Amniotic epithelial cell (primary cell): ENCODE results near the gene NKX1-1.
"Not testable (repeated sequence)": the region's sequence is repeated elsewhere in the genome, so short reads cannot be mapped to it uniquely, and the experiment has no call there.

Experiments
- DNase-seq: peaks from one replicate; pipeline ENCODE4 v3.0.0-alpha.2; 2010; ENCODE audit warnings: low read depth

NKX1-1 gene

DNA sequence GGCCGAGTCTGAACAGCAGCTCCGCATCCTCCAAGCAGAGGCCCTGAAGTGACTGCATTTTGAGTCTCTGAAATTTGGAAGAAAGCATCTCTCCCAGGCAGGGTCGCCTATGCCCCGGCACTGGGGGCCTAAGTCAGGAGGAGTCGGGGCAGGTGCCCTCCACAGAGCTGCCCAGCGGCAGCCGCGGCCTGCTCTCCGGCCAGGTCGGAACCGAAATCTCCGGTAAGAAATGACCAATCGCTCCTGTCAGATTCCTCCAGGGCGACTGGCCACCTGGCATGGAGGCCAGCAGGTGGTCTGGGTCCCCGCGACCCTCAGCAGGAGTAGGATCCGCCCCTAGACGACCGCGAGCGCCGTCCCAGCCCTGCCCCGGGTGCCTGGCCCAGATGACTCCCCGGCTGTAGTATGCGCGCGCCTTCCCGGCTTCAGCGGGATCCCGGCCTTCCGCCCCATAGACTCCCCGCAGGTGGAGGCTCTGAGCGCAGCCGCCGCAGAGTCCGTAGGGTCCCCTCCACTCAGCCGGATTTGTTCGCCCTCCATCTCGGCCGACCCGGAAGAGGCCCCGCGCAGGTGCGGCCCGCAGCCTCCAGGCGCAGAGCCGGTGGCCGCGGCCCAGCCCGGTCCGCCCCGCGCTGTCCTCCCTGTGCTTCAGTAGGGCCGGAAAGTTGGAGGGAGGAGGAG is 1.5 kb downstream of the NKX1-1 start:
- no peak for DNase-seq

DNA sequence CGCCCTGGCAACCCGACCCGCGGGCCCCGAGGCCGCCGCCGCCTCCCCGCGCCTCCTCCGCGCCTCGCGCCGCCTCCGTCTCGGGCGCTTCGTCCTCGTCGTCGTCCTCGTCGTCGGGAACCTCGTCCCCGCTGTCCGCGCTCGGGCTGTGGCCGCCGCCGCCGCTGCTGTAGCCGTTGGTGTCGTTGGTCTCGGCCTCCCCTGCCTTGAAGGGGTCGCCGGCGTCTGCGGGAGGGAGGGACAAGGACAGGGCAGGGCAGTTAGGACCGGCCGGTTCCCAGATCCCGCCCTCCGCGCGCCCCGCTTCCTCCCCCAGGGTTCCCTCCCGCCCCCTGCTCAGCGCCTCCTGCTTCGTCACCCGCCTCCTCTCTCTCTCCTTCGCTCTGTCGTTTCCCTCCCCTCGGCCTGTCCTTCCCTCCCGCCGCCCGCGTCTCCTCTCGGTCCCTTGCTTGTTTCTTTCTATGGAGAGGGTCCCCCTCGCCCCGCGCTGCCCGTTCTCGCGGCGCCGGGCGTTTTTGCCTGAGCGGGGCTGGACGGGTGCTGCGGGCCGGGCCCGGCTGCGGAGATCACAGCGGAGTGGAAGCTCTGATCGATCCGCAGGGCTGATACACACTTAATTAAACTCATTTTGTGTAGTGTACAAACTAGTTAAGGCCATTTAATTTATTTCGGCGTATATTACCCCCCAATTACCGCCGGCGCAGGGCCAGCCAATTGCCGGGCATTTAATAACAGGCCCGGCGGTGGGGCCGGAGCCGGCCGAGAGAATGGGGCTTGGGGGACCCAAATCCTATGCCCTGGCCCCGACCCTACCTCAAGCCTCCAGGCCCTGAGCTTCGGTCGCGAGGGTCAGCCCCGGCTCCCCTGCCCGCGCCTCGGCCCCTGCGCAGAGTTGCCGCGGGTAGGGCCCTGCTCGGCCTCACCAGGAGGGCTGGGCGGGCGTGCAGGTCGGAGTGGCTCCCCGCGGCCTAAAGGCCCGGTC is 2.4 kb downstream of the NKX1-1 start:
- DNase-seq, result no peak

DNA sequence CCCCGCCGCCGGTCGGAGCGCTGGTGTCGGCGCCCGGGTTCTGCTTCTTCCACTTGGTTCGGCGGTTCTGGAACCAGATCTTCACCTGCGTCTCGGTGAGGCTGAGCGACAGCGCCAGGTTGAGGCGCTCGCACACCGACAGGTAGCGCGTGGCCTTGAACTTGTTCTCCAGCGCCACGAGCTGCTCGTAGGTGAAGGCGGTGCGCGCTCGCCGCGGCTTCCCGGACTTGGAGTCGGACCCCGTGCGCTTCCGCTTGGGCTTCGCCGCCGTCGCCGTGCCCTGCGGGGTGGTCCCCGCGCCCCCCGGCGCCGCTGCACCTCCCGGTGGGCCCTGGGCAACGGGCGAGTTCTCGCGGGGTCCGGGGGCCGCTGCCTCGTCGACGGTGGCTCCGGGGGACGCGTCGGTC is 3.1 kb downstream of the NKX1-1 start:
- DNase-seq, result no peak

DNA sequence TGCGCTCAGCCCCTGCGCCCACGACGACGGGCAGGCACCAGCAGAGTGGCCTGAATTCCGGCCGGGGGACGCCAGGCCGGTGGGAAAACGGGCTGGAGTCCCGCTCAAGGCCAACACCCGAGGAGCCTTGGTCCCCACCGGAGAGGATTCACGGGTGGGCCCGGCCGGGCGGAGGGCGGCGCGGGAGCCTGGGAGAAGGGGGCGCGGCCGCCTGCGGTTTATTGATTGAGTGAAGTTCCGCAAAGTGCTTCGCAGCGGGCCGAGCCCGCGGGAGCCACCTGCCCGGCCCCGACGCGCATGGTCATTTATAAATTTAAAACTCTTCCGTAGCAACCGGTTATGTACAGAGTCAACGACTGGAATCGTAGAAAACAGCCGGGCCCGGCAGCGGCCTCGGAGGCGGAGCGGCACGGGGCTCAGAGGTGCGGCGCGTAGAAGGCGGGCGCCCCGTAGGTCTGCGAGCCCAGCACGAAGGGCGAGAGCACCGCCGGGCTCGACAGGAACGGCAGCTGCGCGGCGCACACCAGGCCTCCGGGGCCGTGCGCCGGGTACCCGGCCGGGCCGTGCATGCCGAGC is 3.6 kb downstream of the NKX1-1 start:
- DNase-seq, result no peak

DNA sequence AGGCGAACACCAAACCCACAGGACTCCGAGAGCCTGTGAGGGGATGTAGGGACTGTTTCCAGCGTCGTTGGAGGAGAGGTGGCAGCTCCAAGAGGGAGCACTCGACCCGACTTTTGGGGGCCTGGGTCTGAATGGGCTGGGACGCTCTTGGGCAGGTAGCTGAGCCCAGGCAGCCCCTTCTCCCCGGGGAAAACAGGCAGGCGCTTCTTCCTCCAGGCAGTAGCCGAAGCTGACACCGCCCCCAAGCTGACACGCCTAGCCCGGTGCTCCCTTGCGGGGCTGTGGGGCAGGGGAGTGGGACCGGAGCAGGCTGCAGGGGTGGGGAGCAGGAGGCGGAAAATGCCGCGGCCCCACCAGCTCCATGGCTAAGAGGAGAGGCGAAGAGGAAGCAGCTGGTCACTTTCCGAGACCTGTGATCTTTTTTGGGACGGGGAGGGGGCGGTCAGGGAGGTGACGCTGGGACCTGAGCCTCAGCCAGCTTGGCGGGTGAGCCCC is 4.2 kb downstream of the NKX1-1 start:
- DNase-seq, result no peak

DNA sequence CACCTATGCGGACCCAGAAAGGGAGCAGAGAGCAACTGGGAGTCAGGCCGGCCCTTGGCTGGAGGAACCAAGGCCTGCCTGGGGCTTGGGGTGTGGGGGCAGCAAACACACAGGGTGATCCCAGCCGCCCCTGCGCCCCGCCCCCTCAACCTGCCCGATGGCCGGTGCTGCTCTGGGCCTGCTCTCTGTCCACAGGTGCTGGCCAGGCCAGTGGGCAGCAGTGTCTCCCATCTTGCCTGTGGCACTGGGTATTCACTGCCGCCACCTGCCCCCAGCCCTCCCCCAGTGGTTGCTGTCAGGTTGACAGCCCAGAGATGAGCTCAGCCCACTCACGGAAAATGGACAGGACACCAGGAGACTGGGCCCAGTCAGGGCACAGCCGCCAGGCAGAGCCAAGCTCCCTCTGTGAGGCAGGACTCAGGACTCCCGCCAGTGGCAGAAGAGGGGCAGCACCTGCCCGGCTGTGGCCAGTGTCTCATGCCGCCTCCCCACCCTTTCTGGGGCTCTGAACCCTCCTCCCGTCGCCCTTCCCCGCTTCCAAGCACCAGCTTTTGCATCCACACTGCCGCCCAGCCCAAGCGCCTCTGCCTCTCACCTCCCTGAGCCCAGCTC is 4.7 kb downstream of the NKX1-1 start:
- DNase-seq, result no peak

DNA sequence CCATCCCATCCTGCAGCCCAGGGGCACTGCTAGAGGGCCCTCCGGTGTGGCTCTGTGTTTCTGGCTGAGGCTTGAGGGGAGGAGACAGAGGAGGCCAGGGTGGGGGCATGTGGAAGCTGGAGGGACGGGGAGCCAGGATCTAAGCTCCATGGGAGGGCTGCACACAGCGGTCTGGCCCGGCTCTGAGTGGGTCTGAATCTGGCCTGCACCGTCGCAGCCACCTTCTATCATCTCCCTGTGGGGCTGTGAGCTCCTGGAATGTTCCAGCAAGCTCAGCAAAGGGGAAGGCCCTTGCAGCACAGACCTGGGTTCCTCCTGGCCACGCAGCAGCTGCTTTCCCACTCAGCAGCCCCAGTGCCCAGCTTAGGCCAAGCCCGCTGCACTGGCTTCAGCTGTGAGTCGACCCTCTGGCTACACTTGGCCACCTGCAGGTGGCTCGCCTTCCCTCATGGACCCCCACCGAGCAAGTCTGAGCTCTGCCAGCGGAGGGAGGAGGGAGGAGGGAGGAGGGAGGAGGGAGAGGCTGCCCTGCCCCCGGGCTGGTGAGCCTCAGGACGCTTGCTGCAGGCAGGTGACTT is 5.3 kb downstream of the NKX1-1 start:
- DNase-seq, result no peak

DNA sequence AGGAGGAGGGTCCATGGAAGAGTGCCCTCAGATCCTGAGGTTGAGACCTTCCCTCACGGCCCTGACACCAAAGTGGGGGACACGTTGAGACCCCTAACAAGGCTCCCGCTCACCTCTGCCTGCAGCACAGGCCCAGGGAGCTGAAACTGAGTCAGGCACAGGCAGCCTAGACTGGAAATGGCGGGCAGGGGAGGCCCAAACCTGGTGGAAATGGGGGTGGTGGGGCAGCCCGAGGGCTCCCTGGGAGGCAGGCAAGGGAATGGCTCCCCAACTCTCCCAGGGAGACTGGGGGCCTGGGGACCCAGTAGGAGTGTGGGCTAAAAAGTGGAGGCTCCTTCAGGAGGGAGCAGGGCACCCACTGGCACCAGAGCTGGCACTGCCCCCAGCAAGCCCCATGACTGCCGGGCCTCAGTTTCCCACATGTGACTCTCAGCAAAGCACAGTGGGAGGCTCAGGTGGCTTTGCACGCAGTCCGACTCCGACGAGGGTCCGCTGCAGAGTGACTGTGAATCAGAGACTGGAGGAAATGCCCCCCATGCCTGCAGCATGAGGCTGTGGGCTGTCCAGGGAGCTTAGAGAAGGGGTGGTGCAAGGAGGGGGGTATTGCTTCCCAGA is 5.9 kb downstream of the NKX1-1 start:
- no peak for DNase-seq

DNA sequence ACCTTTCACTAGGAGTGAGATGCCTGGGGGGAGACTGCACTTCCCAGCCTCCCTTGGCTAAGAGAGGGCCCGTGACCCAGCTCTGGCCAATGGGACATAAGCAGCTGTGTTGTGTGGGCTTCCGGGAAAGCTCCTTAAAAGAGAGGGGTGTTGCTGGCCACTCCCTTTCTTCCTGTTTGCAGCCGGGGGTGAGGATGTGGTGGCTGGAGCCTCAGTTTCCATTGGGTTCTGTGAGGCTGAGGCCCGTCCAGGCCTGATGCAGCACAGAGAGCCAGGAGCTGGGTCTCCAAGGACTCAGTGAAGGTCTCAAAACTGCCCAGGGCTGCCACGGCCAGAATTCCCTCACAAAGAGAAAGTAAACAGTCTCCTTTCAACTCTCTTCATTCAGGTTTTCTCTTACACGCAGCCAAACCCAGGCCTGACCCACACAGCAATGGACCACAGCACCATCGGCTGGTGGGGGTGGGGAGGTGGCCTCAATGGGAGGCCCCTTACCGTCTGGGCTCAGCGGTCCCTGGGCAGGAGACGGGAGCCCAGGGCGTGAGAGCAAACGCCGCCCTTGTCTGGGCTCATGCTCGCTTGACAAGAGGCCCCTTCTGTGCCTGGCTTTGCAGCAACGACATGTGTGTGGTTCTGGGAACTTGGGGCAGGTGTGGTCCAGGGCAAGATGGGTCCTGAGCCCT is 6.6 kb downstream of the NKX1-1 start:
- DNase-seq, result no peak

DNA sequence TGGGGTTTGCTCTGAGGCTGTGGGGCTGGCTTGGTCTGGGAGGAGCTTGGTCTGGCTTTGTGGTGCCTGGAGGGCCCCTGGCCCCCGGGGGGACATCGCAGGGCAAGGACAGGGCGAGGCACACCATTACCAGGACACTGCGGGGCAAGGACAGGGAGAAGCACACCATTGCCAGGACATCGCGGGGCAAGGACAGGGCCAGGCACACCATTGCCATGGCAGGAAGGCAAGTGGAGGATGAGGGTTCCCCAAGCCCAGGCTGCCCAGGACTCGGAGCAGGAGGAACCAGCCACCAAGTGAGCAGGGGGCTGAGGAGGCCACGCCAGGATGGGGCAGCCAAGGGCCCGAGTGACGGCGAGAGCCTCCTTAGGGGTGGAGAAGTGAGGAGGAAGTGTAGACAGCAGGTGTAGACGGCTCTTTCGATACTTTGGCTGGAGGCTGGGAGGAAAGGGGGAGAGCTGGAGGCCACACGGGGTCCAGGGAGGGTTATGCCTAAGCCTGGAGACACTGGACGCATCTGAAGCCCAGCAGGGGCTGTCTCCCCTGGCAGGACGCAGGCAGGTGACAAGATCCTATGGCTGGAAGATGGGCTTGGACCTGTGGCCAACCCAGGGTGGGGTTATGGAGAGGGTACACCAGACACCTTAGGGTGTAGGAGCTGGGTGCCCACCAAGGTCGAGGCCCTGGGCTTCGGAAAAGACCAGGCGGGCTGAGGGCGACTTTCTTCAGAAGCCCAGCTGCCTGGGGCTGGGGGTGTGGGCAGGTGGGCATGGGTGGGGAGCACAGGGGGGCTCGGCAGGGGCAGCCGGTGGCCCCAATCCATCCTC is 7.3 kb downstream of the NKX1-1 start:
- no peak for DNase-seq

DNA sequence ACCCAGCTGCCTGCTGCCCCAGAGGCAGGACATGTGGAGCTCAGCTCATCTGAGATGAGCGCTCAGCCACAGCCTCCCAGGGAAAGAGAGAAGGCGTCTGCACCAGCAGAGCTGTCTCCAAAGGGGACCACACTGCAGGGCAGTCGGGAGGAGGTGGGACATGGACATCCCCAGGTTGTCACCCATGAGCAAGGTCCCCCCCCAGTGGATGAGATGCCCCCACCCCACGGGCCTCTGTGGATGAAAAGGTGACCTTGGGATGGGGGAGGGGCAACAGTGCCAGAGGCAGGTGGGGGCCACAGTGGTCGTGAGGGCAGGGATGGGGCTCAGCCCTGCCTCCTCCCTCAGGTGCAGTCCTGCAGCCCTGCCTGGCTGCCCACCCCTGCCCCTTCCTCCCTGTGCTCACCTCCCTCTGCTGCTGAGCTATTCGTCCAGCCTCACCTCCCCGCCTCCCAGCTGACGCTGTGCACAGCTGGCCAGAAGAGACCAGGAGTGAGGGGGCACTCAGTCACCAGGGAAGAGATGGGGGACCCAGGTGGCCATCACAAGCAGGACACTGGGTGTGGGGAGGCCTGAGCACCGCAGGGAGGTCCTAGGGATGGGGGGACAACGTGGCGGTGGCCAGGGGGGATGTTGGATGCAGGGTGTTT is 9.3 kb downstream of the NKX1-1 start:
- DNase-seq, result no peak

DNA sequence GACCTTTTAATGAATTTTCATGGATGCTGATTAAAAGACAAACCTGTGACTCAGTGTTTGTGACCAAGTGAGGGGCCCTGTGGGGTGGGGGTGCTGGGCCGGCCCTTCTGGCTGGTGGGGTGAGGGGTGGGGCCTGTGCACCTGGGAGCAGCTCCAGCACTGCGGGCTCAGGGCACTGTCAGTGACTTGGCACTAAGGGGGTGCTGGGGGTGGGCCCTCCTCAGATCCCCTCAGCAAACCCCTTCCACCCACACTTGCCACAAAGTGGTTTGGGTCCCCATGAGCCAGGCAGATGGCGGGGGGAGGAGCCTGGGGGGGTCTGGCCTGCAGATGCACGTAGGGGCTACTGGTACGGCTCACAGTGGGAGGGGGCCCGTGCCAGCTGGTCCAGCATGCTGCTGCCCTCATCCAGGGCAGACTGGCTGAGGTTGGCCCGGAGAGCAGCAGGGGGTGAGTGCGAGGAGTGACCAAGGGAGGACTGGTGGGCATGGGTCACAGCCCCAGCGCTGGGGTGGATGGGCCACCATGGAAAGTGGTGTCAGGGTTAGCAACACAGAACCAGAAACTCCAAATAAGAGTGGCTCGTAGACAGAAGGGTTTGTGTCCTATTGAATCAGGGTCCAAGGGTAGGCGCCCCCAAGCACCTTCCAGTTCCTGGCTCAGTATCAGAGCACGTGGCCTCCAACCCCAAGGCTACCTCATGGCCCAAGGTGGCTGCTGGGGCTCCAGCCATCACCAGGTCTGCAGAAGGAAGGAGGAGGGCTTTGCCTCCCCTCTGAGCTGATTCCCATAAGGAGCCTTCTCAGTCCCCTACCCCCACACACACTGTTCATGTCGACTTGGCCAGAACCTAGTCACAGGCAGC is 10.1 kb downstream of the NKX1-1 start:
- no peak for DNase-seq

DNA sequence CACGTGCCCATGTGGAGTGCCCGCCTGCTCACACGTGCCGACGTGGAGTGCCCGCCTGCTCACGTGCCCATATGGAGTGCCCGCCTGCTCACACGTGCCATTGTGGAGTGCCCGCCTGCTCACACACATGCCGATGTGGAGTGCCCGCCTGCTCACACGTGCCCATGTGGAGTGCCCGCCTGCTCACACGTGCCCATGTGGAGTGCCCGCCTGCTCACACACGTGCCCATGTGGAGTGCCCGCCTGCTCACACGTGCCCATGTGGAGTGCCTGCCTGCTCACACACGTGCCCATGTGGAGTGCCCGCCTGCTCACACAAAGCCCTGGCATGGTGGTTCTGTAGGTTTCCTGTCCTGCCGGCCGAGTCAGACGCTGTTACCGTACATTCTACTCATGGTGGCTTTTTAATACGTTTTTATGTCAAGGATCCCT is 10.8 kb downstream of the NKX1-1 start:
- not testable (repeated sequence) for DNase-seq

DNA sequence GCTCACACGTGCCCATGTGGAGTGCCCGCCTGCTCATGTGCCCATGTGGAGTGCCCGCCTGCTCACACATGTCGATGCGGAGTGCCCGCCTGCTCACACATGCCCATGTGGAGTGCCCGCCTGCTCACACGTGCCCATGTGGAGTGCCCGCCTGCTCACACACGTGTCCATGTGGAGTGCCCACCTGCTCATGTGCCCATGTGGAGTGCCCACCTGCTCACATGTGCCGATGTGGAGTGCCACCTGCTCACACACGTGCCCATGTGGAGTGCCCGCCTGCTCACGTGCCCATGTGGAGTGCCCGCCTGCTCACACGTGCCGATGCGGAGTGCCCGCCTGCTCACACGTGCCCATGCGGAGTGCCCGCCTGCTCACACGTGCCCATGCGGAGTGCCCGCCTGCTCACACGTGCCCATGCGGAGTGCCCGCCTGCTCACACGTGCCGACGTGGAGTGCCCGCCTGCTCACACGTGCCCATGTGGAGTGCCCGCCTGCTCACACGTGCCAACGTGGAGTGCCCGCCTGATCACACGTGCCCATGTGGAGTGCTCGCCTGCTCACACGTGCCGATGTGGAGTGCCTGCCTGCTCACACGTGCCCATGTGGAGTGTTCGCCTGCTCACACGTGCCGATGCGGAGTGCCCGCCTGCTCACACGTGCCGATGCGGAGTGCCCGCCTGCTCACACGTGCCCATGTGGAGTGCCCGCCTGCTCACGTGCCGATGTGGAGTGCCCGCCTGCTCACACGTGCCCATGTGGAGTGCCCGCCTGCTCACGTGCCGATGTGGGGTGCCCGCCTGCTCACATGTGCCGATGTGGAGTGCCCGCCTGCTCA is 11.5 kb downstream of the NKX1-1 start:
- DNase-seq, result not testable (repeated sequence)

DNA sequence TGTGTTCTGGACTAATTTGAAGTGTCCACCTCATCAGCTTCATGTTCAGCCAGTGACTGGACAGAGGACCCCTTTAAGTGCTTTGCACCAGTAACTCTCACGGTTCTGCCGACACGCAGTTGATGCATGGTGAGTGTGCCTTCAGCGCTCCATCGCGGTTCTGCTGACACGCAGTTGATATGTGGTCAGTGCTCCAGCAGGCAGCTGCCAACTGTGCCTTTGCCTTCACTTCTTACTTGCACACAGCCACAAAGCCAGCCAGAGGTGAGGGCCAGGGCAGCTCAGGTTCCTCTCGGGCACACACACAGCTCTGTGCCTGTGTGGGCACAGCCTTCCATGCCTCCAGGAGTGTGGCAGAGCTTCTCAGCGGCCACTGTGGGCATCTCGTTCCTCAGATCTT is 12.4 kb downstream of the NKX1-1 start:
- DNase-seq, result no peak

DNA sequence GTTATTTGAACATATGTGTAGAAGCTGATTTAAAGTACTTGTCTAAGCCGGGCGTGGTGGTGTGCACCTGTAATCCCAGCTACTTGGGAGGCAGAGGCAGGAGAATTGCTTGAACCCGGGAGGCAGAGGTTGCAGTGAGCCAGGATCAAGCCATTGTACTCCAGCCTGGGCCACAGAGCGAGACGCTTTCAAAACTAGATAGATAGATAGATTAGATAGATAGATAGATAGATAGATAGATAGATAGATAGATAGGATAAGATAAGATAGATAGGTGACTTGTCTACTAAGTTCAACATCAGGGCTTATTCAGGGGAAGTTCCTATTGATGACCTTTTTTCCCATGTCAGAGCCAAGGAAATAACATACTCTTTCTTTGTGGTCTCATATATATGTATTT is 12.9 kb downstream of the NKX1-1 start:
- DNase-seq, result not testable (repeated sequence)
